Measurements from ENCODE around the gene CKS2.

CKS2 gene

DNA sequence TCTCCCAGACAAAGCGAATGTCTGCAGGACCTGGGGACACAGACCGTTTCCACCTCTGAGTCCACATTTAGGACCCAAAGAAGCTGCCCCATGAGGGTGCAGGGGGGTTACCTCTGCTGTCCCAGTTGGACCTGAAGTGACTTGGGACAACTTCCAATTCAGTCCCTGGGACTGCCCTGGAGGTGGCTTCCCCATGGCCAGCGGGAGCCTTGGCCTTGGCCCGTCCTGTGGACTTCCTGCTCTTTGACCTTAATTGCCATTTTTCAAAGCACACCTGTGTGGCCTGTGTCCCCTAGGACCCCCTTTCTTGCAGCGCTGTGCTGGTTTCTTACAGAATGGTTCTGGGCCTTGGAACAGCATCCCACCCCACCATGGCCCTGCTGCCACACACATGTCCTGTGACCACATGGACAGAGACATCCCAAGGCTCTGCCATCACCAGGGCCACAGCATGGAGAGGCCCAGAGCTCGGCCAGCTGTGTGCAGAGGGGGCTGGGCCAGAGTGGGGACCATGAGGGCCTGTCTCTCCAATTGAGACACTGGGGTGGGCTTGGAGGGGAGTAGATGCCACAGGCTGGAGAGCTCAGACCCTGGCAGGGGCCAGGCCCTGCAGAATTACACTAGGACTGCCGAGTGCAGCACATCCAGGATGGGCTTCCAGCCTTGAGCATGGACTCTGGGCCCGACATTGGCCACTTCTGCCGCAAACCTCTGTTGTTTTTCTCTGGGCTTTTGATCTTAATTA is 53.1 kb downstream of the CKS2 start:
- no peak for DNase-seq
- Histone ChIP-seq H3K4me1 (ENCODE audit: control insufficient read depth, insufficient read depth, low read length, poor library complexity, severe bottlenecking) (no peaks in the 10 kb centered on the region), H3K27ac (ENCODE audit: insufficient read depth, low read length, poor library complexity, severe bottlenecking) (no peak overlapping the region), H3K4me3 (ENCODE audit: insufficient read depth, low read depth, low read length, poor library complexity, severe bottlenecking) (no peak overlapping the region), H3K27me3 (replicated peaks; ENCODE audit: control insufficient read depth, insufficient read depth, low read length, poor library complexity, severe bottlenecking) (no peaks in the 10 kb centered on the region), H3K36me3 (ENCODE audit: control insufficient read depth, insufficient read depth, low read length) (peaks cover 35% of the 10 kb centered on the region), H3K9me3 (ENCODE audit: control insufficient read depth, low read length) (no peaks in the 10 kb centered on the region)

DNA sequence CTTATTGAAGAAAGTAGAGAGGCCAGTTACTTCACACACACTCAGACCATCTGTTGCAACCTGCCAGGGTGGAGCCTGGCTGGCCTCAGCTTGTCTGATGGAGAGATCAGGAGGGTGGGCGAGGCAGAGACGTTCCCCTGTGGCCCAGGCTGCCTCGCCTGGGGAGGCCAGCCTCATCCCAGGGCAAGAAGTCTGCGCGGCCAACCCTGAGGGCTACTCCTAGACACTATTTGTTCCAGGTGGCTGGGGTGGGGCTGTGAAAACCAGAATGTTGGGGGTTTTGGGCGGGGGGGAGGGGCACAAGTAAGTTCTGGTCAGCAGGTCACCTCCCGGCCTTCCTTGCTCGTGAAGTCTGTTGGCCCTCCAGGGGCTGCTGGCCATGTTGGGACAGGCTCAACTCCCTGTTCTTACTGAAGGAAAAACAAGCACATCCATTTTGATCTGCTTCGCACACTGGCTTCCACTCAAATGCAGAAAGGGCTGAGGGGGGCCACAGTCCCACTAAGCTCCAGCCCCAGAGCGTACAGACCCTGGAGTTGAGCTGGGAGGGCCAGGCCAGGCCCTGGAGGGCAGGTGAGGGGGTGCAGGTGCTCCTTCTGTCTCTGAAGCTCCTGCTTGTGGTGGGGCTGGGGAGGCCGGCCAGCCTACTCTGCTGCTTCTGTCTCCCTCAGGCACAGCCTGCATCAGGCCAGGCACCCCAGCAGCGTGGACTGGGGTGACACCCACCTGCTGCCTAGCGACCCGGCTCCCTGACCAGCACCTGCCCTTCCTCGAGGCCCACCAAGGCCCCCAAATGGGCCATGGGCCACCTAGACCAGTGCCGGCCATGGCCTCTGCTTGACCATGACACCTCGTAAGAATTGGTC is 53.9 kb downstream of the CKS2 start:
- no peak for DNase-seq
- H3K4me1 ChIP-seq (ENCODE audit: control insufficient read depth, insufficient read depth, low read length, poor library complexity, severe bottlenecking) = no peaks in the 10 kb centered on the region
- peaks cover 30% of the 10 kb centered on the region for H3K36me3 ChIP-seq (ENCODE audit: control insufficient read depth, insufficient read depth, low read length)
- H3K4me3 ChIP-seq (ENCODE audit: insufficient read depth, low read depth, low read length, poor library complexity, severe bottlenecking) = no peak overlapping the region
- H3K9me3 ChIP-seq (ENCODE audit: control insufficient read depth, low read length) = no peaks in the 10 kb centered on the region
- H3K27me3 ChIP-seq (replicated peaks; ENCODE audit: control insufficient read depth, insufficient read depth, low read length, poor library complexity, severe bottlenecking) = no peaks in the 10 kb centered on the region
- H3K27ac ChIP-seq (ENCODE audit: insufficient read depth, low read length, poor library complexity, severe bottlenecking) = no peak overlapping the region

DNA sequence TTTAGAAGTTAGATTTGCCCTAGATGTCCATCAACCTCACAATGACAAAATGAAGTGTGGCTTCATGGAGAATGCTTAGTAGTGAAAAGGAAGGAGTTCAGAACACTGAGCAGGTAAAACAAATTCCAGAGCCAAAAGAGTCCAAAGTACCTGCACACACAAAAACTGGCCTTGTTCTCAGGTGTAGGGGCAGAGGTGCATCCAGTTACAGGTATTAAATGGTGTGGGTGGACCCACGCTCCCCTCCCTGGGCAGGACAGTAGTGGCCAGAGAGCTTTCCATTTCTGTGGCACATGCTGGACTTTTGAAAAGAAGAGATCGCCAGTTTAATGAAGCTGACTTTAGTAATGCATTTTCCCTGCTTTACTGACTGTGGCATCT is 54.5 kb downstream of the CKS2 start:
- H3K27me3 ChIP-seq (replicated peaks; ENCODE audit: control insufficient read depth, insufficient read depth, low read length, poor library complexity, severe bottlenecking) = no peaks in the 10 kb centered on the region
- DNase-seq = no peak
- H3K36me3 ChIP-seq (ENCODE audit: control insufficient read depth, insufficient read depth, low read length) = peaks cover 24% of the 10 kb centered on the region
- no peak overlapping the region for H3K4me3 ChIP-seq (ENCODE audit: insufficient read depth, low read depth, low read length, poor library complexity, severe bottlenecking)
- H3K27ac ChIP-seq (ENCODE audit: insufficient read depth, low read length, poor library complexity, severe bottlenecking) = no peak overlapping the region
- no peaks in the 10 kb centered on the region for H3K4me1 ChIP-seq (ENCODE audit: control insufficient read depth, insufficient read depth, low read length, poor library complexity, severe bottlenecking)
- no peaks in the 10 kb centered on the region for H3K9me3 ChIP-seq (ENCODE audit: control insufficient read depth, low read length)
